Neural progenitor cell (in vitro differentiated cells): ENCODE measurements around the gene RBM28. TPM values are rescaled to one million over a fixed set of nuclear protein-coding genes. Genes with fewer than 3 reads are reported as not detected.
"Not testable (repeated sequence)": the region's sequence is repeated elsewhere in the genome, so short reads cannot be mapped to it uniquely, and the experiment has no call there.

Experiments used
- DNase-seq: peaks from one replicate; pipeline ENCODE4 v3.0.0-alpha.2; 2016; ENCODE audit warnings: low spot score
- H2AFZ ChIP-seq: fragments of 200-600 bp; sonication (generic); replicated peaks from 2 replicates; pipeline ENCODE4 v1.6.1; 2016; ENCODE audit warnings: antibody characterized with exemption
- H3F3A ChIP-seq: fragments of 200-600 bp; sonication (generic); 2 replicates; pipeline ENCODE4 v1.6.1; 2016; ENCODE audit warnings: antibody characterized with exemption, low read depth
- H3K27ac ChIP-seq: fragments of 200-600 bp; sonication (generic); 2 replicates; pipeline ENCODE4 v1.5.1; 2016; ENCODE audit warnings: mild to moderate bottlenecking
- H3K27me3 ChIP-seq: fragments of 200-600 bp; sonication (generic); 2 replicates; pipeline ENCODE4 v1.6.1; 2016; ENCODE audit warnings: mild to moderate bottlenecking, moderate library complexity
- H3K36me3 ChIP-seq: fragments of 200-600 bp; sonication (generic); 2 replicates; pipeline ENCODE4 v1.5.1; 2016
- H3K4me1 ChIP-seq: fragments of 200-600 bp; sonication (generic); 2 replicates; pipeline ENCODE4 v1.6.1; 2016; ENCODE audit warnings: mixed run types
- H3K4me2 ChIP-seq: fragments of 200-600 bp; sonication (generic); 2 replicates; pipeline ENCODE4 v1.6.1; 2016
- H3K4me3 ChIP-seq: fragments of 200-600 bp; sonication (generic); 2 replicates; pipeline ENCODE4 v1.5.1; 2016
- H3K79me2 ChIP-seq: fragments of 200-600 bp; sonication (generic); 2 replicates; pipeline ENCODE4 v1.6.1; 2016; ENCODE audit warnings: low read depth
- H3K9ac ChIP-seq: fragments of 200-600 bp; sonication (generic); 2 replicates; pipeline ENCODE4 v1.6.1; 2016
- H3K9me3 ChIP-seq: fragments of 200-600 bp; sonication (generic); 2 replicates; pipeline ENCODE4 v1.5.1; 2016; ENCODE audit warnings: low read depth
- H4K20me1 ChIP-seq: fragments of 200-600 bp; sonication (generic); 2 replicates; pipeline ENCODE4 v1.6.1; 2016; ENCODE audit warnings: low read depth
- H3K27ac Mint-ChIP-seq: 3 replicates; pipeline ENCODE4 v1.8.0; 2021; ENCODE audit warnings: mixed read lengths
- H3K27me3 Mint-ChIP-seq: 2 replicates; pipeline ENCODE4 v1.8.0; 2022; ENCODE audit warnings: low read depth, mild to moderate bottlenecking, inconsistent platforms, moderate library complexity, mixed read lengths; ENCODE audit not compliant: insufficient read depth
- H3K36me3 Mint-ChIP-seq: 3 replicates; pipeline ENCODE4 v1.8.0; 2021; ENCODE audit warnings: mixed read lengths
- H3K4me1 Mint-ChIP-seq: 3 replicates; pipeline ENCODE4 v1.8.0; 2021; ENCODE audit warnings: mixed read lengths
- H3K4me3 Mint-ChIP-seq: 3 replicates; pipeline ENCODE4 v1.8.0; 2021; ENCODE audit warnings: mild to moderate bottlenecking, moderate library complexity, mixed read lengths
- H3K9me3 Mint-ChIP-seq: 3 replicates; pipeline ENCODE4 v1.8.0; 2020; ENCODE audit warnings: mixed read lengths
- CTCF ChIP-seq: fragments of 200-600 bp; sonication (generic); IDR thresholded peaks from 2 replicates; pipeline ENCODE4 v1.5.1; 2017; ENCODE audit warnings: antibody characterized with exemption, mild to moderate bottlenecking
- EZH2 ChIP-seq: fragments of 200-600 bp; sonication (generic); IDR thresholded peaks from 2 replicates; pipeline ENCODE4 v1.6.1; 2017; ENCODE audit warnings: antibody characterized with exemption, mild to moderate bottlenecking, moderate library complexity
- EZH2phosphoT487 ChIP-seq: fragments of 200-600 bp; sonication (generic); IDR thresholded peaks from 2 replicates; pipeline ENCODE4 v1.6.1; 2017; ENCODE audit warnings: antibody characterized with exemption
- total RNA-seq: library from RNA; depleted of rRNA; stranded (reverse); fragments of >200 nt; gene quantifications from 2 replicates; pipeline ENCODE4 v1.2.3, GENCODE V29; 2015; ENCODE audit warnings: low replicate concordance

The RBM28 gene
- total RNA-seq, 1 donor from 2014 or later = 33.5 TPM

DNA sequence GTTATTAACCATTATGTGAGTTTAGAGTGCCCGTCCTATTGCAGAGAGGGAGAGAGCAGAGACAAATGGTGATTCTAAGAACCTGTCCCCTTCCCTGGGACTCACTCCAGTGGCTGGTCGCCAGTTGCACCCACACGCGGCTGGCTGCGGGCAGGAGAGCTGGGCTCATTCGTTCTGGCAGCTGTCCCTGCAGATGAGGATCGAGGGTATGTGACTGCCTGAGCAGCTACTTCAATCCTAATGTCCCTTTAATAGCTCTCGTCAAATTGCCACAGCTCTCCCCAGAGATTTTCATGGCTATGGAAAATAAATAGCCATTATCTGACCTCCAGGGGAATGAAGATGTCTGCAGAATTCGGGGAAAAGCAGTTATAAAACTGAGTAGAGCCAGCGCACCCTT, 41.6 kb downstream of the RBM28 start:
- Mint-ChIP-seq H3K27ac (no peak overlapping the region), H3K4me1 (peaks cover 8% of the 10 kb centered on the region), H3K4me3 (no peak overlapping the region), H3K9me3 (no peaks in the 10 kb centered on the region), H3K36me3 (peaks cover 18% of the 10 kb centered on the region), H3K27me3 (peaks cover 3% of the 10 kb centered on the region)
- Histone ChIP-seq H3F3A (peaks cover 8% of the 10 kb centered on the region), H2AFZ (no peak overlapping the region), H3K27ac (no peak overlapping the region), H3K4me1 (peaks cover 12% of the 10 kb centered on the region), H3K4me2 (no peak overlapping the region), H3K36me3 (no peaks in the 10 kb centered on the region), H3K79me2 (no peaks in the 10 kb centered on the region), H3K9me3 (no peaks in the 10 kb centered on the region), H3K27me3 (no peaks in the 10 kb centered on the region), H3K9ac (no peak overlapping the region), H4K20me1 (no peaks in the 10 kb centered on the region), H3K4me3 (no peak overlapping the region)
- DNase-seq = no peak
- TF ChIP-seq EZH2 (no peak), EZH2phosphoT487 (no peak), CTCF (no peak)

GRCh38 chr7:128299109-128299607, 44.5 kb downstream of the RBM28 start:
- peak; percentile 15 for DNase-seq
- H3K27ac Mint-ChIP-seq = no peak overlapping the region
- H3K27ac ChIP-seq = no peak overlapping the region

DNA sequence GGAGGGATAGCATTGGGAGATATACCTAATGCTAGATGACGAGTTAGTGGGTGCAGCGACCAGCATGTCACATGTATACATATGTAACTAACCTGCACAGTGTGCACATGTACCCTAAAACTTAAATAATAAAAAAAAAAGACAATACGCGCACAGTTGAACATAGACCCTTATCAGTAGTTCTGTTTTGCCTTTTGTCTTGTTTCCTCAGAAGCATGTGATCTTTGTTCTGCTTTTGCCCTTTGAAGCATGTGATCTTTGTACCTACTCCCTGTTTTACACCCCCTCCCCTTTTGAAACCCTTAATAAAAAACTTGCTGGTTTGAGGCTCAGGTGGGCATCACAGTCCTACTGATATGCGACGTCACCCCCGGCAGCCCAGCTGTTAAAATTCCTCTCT, 45.7 kb downstream of the RBM28 start:
- not testable (repeated sequence) for H3K4me3 Mint-ChIP-seq, H3K4me3 ChIP-seq, H3K9ac ChIP-seq, H3K27ac ChIP-seq, H3K27ac Mint-ChIP-seq, H3K79me2 ChIP-seq, H4K20me1 ChIP-seq, H3K36me3 ChIP-seq, H3K27me3 Mint-ChIP-seq, H3K4me2 ChIP-seq, H2AFZ ChIP-seq, H3F3A ChIP-seq, H3K36me3 Mint-ChIP-seq, H3K27me3 ChIP-seq, H3K4me1 Mint-ChIP-seq, H3K9me3 Mint-ChIP-seq, DNase-seq, H3K9me3 ChIP-seq
- peaks cover 12% of the 10 kb centered on the region for H3K4me1 ChIP-seq

More at GRCh38 chr7:128299109-128299607, 44.5 kb downstream of the RBM28 start:
- peaks cover 8% of the 10 kb centered on the region for H3K4me1 Mint-ChIP-seq
- H4K20me1 ChIP-seq = no peaks in the 10 kb centered on the region
- H3K36me3 Mint-ChIP-seq = peaks cover 2% of the 10 kb centered on the region
- no peak overlapping the region for H3K4me3 ChIP-seq
- H3K4me3 Mint-ChIP-seq = no peak overlapping the region
- no peaks in the 10 kb centered on the region for H3K36me3 ChIP-seq
- no peak overlapping the region for H3K9ac ChIP-seq
- H3F3A ChIP-seq = peaks cover 8% of the 10 kb centered on the region
- TF ChIP-seq EZH2phosphoT487 = no peak
- peaks cover 12% of the 10 kb centered on the region for H3K4me1 ChIP-seq
- H3K27me3 ChIP-seq = no peaks in the 10 kb centered on the region
- no peaks in the 10 kb centered on the region for H3K9me3 ChIP-seq
- no peaks in the 10 kb centered on the region for H3K79me2 ChIP-seq
- H3K4me2 ChIP-seq = peak overlapping the region; percentile 24
- H3K27me3 Mint-ChIP-seq = peaks cover 3% of the 10 kb centered on the region
- no peak overlapping the region for H2AFZ ChIP-seq
- H3K9me3 Mint-ChIP-seq = no peaks in the 10 kb centered on the region

GRCh38 chr7:128287556-128287955, 56.2 kb downstream of the RBM28 start:
- Histone ChIP-seq H3K4me2 (no peak overlapping the region), H2AFZ (no peak overlapping the region), H3K4me3 (no peak overlapping the region), H4K20me1 (no peaks in the 10 kb centered on the region), H3F3A (no peaks in the 10 kb centered on the region), H3K79me2 (no peaks in the 10 kb centered on the region), H3K36me3 (no peaks in the 10 kb centered on the region), H3K4me1 (no peaks in the 10 kb centered on the region), H3K27ac (no peak overlapping the region), H3K9ac (no peak overlapping the region), H3K9me3 (peaks cover 7% of the 10 kb centered on the region), H3K27me3 (no peaks in the 10 kb centered on the region)
- Mint-ChIP-seq H3K4me1 (no peaks in the 10 kb centered on the region), H3K4me3 (no peak overlapping the region), H3K36me3 (peaks cover 17% of the 10 kb centered on the region), H3K27me3 (peaks cover 10% of the 10 kb centered on the region), H3K27ac (no peak overlapping the region), H3K9me3 (peaks cover 7% of the 10 kb centered on the region)
- TF ChIP-seq EZH2phosphoT487 (no peak), CTCF (no peak), EZH2 (no peak)
- DNase-seq = no peak
